GM19043 (cell line): ENCODE data around the gene MEMO1.
A peak's percentile ranks its signal among the peaks of the same experiment; 100 is the strongest.
"Not testable (repeated sequence)": the region's sequence is repeated elsewhere in the genome, so short reads cannot be mapped to it uniquely, and the experiment has no call there.

ENCODE experiments used
- ATAC-seq: cut with Tn5 transposase; IDR thresholded peaks from one replicate; pipeline ENCODE4 v1.9.1; 2021; ENCODE audit warnings: low read depth; ENCODE audit not compliant: unreplicated experiment

The MEMO1 gene

GRCh38 chr2:31922542-31923408 lies 88.0 kb downstream of the MEMO1 start:
- peak; percentile 59 for ATAC-seq

- ATAC-seq: no peak
Observed at GRCh38 chr2:31920962-31921361, 89.8 kb downstream of the MEMO1 start.

GRCh38 chr2:31919499-31919898 lies 91.3 kb downstream of the MEMO1 start:
- ATAC-seq: no peak

- no peak for ATAC-seq
Observed at GRCh38 chr2:31909661-31910060, 101.1 kb downstream of the MEMO1 start.

- not testable (repeated sequence) for ATAC-seq
Observed at GRCh38 chr2:31907491-31907890, 103.3 kb downstream of the MEMO1 start.

GRCh38 chr2:31903109-31903780 lies 107.6 kb downstream of the MEMO1 start:
- ATAC-seq: no peak

GRCh38 chr2:31901900-31902299 lies 108.9 kb downstream of the MEMO1 start:
- ATAC-seq: no peak

- ATAC-seq: not testable (repeated sequence)
Observed at GRCh38 chr2:31900156-31900555, 110.7 kb downstream of the MEMO1 start.

GRCh38 chr2:31898346-31898745 lies 112.5 kb downstream of the MEMO1 start:
- not testable (repeated sequence) for ATAC-seq

GRCh38 chr2:31897340-31897739 lies 113.5 kb downstream of the MEMO1 start:
- ATAC-seq: not testable (repeated sequence)

- ATAC-seq: no peak
Observed at GRCh38 chr2:31896293-31896692, 114.5 kb downstream of the MEMO1 start.

- ATAC-seq: no peak
Observed at GRCh38 chr2:31894656-31895055, 116.2 kb downstream of the MEMO1 start.

- no peak for ATAC-seq
Observed at GRCh38 chr2:31893094-31893493, 117.7 kb downstream of the MEMO1 start.

- ATAC-seq: no peak
Observed at GRCh38 chr2:31889044-31889443, 121.8 kb downstream of the MEMO1 start.

GRCh38 chr2:31888550-31888949 lies 122.3 kb downstream of the MEMO1 start:
- ATAC-seq: no peak

GRCh38 chr2:31886700-31887099 lies 124.1 kb downstream of the MEMO1 start:
- ATAC-seq: no peak

GRCh38 chr2:31877008-31877407 lies 133.8 kb downstream of the MEMO1 start:
- ATAC-seq: no peak

- no peak for ATAC-seq
Observed at GRCh38 chr2:31874071-31874470, 136.7 kb downstream of the MEMO1 start.

- ATAC-seq: no peak
Observed at GRCh38 chr2:31865215-31865614, 145.6 kb downstream of the MEMO1 start.

GRCh38 chr2:31863867-31864266 lies 146.9 kb downstream of the MEMO1 start:
- ATAC-seq: no peak

GRCh38 chr2:31863015-31863656 lies 147.7 kb downstream of the MEMO1 start:
- ATAC-seq: not testable (repeated sequence)
